GM18907 (cell line): ENCODE results near the gene ATP5MC3.
"Not testable (repeated sequence)": the region's sequence is repeated elsewhere in the genome, so short reads cannot be mapped to it uniquely, and the experiment has no call there.

Source experiments
- ATAC-seq: cut with Tn5 transposase; IDR thresholded peaks from one replicate; pipeline ENCODE4 v1.9.1; 2021; ENCODE audit warnings: mild to moderate bottlenecking, moderate library complexity; ENCODE audit not compliant: unreplicated experiment

The ATP5MC3 gene

GRCh38 chr2:175181104-175181876 lies at the start of gene ATP5MC3:
Gene ATP5MC3, minus strand, starts transcription at chr2:175181710. Its CDS starts 317 bp downstream, at chr2:175181393.
- peak; percentile 91 for ATAC-seq

GRCh38 chr2:175228601-175229000 lies 47.1 kb upstream of the ATP5MC3 start:
- ATAC-seq: not testable (repeated sequence)

GRCh38 chr2:175228179-175228578 lies 46.7 kb upstream of the ATP5MC3 start:
- ATAC-seq: no peak

- ATAC-seq: no peak
Observed at GRCh38 chr2:175227393-175227792, 45.9 kb upstream of the ATP5MC3 start.

GRCh38 chr2:175220075-175220474 lies 38.6 kb upstream of the ATP5MC3 start:
- no peak for ATAC-seq

GRCh38 chr2:175218551-175218950 lies 37.0 kb upstream of the ATP5MC3 start:
- no peak for ATAC-seq

GRCh38 chr2:175207741-175208438 lies 26.4 kb upstream of the ATP5MC3 start:
- ATAC-seq: no peak

- no peak for ATAC-seq
Observed at GRCh38 chr2:175206866-175207265, 25.4 kb upstream of the ATP5MC3 start.

- no peak for ATAC-seq
Observed at GRCh38 chr2:175205523-175205922, 24.0 kb upstream of the ATP5MC3 start.

GRCh38 chr2:175203621-175204496 lies 22.3 kb upstream of the ATP5MC3 start:
- peak; percentile 76 for ATAC-seq

GRCh38 chr2:175195012-175195411 lies 13.5 kb upstream of the ATP5MC3 start:
- no peak for ATAC-seq

GRCh38 chr2:175188761-175189160 lies 7.3 kb upstream of the ATP5MC3 start:
- ATAC-seq: no peak

GRCh38 chr2:175187378-175187777 lies 5.9 kb upstream of the ATP5MC3 start:
- peak; percentile 55 for ATAC-seq

GRCh38 chr2:175183674-175184073 lies 2.2 kb upstream of the ATP5MC3 start:
- no peak for ATAC-seq

- ATAC-seq: no peak
Observed at GRCh38 chr2:175181877-175182308, 383 bp upstream of the ATP5MC3 start.

- peak; percentile 53 for ATAC-seq
Observed at GRCh38 chr2:175180701-175181103, 808 bp downstream of the ATP5MC3 start.

- ATAC-seq: no peak
Observed at GRCh38 chr2:175176624-175177023, 4.9 kb downstream of the ATP5MC3 start.

GRCh38 chr2:175175896-175176295 lies 5.6 kb downstream of the ATP5MC3 start:
- no peak for ATAC-seq

- ATAC-seq: no peak
Observed at GRCh38 chr2:175175320-175175719, 6.2 kb downstream of the ATP5MC3 start.

GRCh38 chr2:175170659-175171304 lies 10.7 kb downstream of the ATP5MC3 start:
- no peak for ATAC-seq

- no peak for ATAC-seq
Observed at GRCh38 chr2:175169191-175169590, 12.3 kb downstream of the ATP5MC3 start.
